ENCODE measurements around the gene GPX4. TPM values are rescaled to one million over a fixed set of nuclear protein-coding genes. Genes with fewer than 3 reads are reported as not detected.

Gene GPX4
- polyA plus RNA-seq, 1 donor from 2014 or later = 713 TPM

DNA sequence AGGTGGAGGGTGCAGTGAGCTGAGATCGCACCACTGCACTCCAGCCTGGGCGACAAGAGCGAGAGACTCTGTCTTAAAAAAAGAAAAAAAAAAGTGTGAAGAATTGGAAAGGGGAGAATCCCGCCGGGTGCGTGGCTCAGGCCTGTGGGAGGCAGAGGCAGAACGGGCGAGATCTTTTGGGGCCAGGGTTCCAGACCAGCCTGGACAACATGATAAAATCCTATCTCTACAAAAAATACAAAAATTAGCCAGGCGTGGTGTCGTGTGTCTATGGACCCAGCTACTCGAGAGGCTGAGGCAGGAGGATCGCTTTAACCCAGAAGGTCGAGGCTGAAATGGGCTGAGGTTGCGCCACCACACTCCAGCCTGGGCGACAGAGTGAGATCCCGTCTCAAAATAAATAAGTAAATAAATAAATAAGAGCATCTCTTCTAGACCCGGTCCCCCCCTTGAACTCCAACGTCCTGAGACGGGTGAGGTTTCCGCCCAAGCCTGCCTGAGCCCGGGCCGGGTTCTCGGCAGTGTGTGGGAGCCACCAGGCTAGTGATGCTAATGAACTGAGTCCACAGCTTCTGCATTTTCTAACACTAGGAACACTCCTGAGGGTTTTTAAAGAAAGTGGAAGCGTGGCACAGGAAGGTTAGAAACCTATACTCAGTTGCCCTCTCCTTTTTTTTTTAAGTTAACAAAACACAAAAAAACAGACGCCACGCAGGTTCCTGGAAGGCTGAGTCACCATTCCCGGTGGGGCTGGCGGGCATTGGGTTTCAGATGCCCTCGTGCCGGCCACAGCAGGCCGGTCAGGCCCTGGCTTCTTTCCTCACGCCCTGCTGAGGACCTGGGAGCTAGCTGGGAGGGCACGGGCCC lies 22.0 kb downstream of the GPX4 start:
- Histone ChIP-seq H3K79me2 (replicated peaks; ENCODE audit: insufficient read depth, low read length) (no peaks in the 10 kb centered on the region), H3K9me3 (ENCODE audit: low read length) (no peaks in the 10 kb centered on the region), H3K27me3 (ENCODE audit: insufficient read depth, low read depth, low read length) (no peaks in the 10 kb centered on the region), H3K27ac (ENCODE audit: low read length) (no peak overlapping the region), H3K9me2 (ENCODE audit: insufficient read depth, low read length) (no peaks in the 10 kb centered on the region), H3K4me2 (ENCODE audit: low read length) (no peak overlapping the region), H2AFZ (ENCODE audit: low read depth, low read length) (no peak overlapping the region), H4K20me1 (ENCODE audit: insufficient read depth) (no peaks in the 10 kb centered on the region), H3K9ac (ENCODE audit: low read length) (no peak overlapping the region), H3K4me3 (ENCODE audit: low read length) (no peak overlapping the region), H3K36me3 (ENCODE audit: insufficient read depth, low read length) (no peaks in the 10 kb centered on the region), H3F3A (ENCODE audit: insufficient read depth, low read length, poor library complexity, severe bottlenecking) (no peaks in the 10 kb centered on the region)
- no peak for TF ChIP-seq EP300 (conservative IDR thresholded peaks at IDR 0.05; ENCODE audit: poor library complexity, severe bottlenecking)
- no peak for TF ChIP-seq POLR2AphosphoS5 (IDR thresholded peaks at IDR 0.05)
- TF ChIP-seq TAF1 (IDR thresholded peaks at IDR 0.05; ENCODE audit: low read depth) = no peak
- TF ChIP-seq, protein P1, sequence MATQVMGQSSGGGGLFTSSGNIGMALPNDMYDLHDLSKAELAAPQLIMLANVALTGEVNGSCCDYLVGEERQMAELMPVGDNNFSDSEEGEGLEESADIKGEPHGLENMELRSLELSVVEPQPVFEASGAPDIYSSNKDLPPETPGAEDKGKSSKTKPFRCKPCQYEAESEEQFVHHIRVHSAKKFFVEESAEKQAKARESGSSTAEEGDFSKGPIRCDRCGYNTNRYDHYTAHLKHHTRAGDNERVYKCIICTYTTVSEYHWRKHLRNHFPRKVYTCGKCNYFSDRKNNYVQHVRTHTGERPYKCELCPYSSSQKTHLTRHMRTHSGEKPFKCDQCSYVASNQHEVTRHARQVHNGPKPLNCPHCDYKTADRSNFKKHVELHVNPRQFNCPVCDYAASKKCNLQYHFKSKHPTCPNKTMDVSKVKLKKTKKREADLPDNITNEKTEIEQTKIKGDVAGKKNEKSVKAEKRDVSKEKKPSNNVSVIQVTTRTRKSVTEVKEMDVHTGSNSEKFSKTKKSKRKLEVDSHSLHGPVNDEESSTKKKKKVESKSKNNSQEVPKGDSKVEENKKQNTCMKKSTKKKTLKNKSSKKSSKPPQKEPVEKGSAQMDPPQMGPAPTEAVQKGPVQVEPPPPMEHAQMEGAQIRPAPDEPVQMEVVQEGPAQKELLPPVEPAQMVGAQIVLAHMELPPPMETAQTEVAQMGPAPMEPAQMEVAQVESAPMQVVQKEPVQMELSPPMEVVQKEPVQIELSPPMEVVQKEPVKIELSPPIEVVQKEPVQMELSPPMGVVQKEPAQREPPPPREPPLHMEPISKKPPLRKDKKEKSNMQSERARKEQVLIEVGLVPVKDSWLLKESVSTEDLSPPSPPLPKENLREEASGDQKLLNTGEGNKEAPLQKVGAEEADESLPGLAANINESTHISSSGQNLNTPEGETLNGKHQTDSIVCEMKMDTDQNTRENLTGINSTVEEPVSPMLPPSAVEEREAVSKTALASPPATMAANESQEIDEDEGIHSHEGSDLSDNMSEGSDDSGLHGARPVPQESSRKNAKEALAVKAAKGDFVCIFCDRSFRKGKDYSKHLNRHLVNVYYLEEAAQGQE (IDR thresholded peaks at IDR 0.05; ENCODE audit: borderline replicate concordance) = no peak

DNA sequence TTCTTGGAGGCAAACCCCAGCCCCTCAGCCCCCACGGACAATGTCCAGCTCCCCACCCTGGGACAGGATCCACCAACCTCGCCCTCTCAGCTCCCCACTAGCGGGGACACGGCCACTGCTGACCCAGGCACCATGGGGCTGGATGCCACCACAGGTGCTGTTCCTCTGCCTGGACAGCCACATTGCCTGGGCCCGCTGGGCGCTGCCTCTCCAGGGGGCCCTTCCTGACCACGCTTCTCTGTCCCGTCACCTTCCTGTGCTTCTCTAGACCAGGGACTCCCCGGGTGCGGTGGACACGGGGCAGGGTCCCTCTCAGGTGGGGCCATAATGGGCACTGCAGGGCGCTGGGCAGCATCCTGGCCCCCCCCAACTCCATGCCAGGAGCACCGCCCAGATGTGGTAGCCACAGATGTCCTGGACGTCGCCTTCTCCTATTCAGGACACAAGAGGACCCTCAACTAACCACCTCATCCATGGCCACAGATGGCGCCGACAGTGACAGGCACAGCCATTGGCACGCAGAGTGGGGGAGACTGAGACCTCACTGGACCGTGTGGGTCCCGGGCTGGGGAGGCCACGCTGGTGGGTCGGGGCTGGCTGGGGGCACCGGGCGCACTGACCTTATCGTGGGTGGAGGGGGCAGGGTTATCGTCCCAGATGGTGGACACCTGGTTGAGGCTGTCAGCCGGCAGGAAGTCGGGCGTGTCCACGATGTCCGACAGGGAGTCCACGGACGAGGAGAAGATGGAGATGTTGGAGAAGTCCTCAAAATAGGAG lies 23.4 kb downstream of the GPX4 start:
- H3F3A ChIP-seq (ENCODE audit: insufficient read depth, low read length, poor library complexity, severe bottlenecking) = no peaks in the 10 kb centered on the region
- no peaks in the 10 kb centered on the region for H4K20me1 ChIP-seq (ENCODE audit: insufficient read depth)
- H3K27me3 ChIP-seq (ENCODE audit: insufficient read depth, low read depth, low read length) = no peaks in the 10 kb centered on the region
- TF ChIP-seq RAD21 (conservative IDR thresholded peaks at IDR 0.05) (no peak), EZH2 (IDR thresholded peaks at IDR 0.05; ENCODE audit: borderline replicate concordance, insufficient read depth, low read length, poor library complexity, severe bottlenecking) (no peak), EP300 (conservative IDR thresholded peaks at IDR 0.05; ENCODE audit: poor library complexity, severe bottlenecking) (no peak), POLR2AphosphoS5 (IDR thresholded peaks at IDR 0.05) (no peak), SMC3 (conservative IDR thresholded peaks at IDR 0.05; ENCODE audit: poor library complexity) (no peak), TAF1 (IDR thresholded peaks at IDR 0.05; ENCODE audit: low read depth) (no peak), MXI1 (conservative IDR thresholded peaks at IDR 0.05; ENCODE audit: poor library complexity, severe bottlenecking) (no peak)
- TF ChIP-seq, protein P1 (IDR thresholded peaks at IDR 0.05; ENCODE audit: borderline replicate concordance) = no peak
- TF ChIP-seq, protein P2, sequence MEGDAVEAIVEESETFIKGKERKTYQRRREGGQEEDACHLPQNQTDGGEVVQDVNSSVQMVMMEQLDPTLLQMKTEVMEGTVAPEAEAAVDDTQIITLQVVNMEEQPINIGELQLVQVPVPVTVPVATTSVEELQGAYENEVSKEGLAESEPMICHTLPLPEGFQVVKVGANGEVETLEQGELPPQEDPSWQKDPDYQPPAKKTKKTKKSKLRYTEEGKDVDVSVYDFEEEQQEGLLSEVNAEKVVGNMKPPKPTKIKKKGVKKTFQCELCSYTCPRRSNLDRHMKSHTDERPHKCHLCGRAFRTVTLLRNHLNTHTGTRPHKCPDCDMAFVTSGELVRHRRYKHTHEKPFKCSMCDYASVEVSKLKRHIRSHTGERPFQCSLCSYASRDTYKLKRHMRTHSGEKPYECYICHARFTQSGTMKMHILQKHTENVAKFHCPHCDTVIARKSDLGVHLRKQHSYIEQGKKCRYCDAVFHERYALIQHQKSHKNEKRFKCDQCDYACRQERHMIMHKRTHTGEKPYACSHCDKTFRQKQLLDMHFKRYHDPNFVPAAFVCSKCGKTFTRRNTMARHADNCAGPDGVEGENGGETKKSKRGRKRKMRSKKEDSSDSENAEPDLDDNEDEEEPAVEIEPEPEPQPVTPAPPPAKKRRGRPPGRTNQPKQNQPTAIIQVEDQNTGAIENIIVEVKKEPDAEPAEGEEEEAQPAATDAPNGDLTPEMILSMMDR (IDR thresholded peaks at IDR 0.05; ENCODE audit: poor library complexity, severe bottlenecking) = no peak
- H3K9me3 ChIP-seq (ENCODE audit: low read length) = no peaks in the 10 kb centered on the region
- H3K36me3 ChIP-seq (ENCODE audit: insufficient read depth, low read length) = no peaks in the 10 kb centered on the region
- no peak overlapping the region for H3K27ac ChIP-seq (ENCODE audit: low read length)
- no peaks in the 10 kb centered on the region for H3K9me2 ChIP-seq (ENCODE audit: insufficient read depth, low read length)
- H2AFZ ChIP-seq (ENCODE audit: low read depth, low read length) = no peak overlapping the region
- H3K79me2 ChIP-seq (replicated peaks; ENCODE audit: insufficient read depth, low read length) = no peaks in the 10 kb centered on the region
- no peak overlapping the region for H3K9ac ChIP-seq (ENCODE audit: low read length)
- H3K4me3 ChIP-seq (ENCODE audit: low read length) = no peak overlapping the region
- H3K4me2 ChIP-seq (ENCODE audit: low read length) = no peak overlapping the region
